Cardiac septum (tissue), 1 donor: Measurements from ENCODE around the gene TLN1. TPM values are rescaled to one million over a fixed set of nuclear protein-coding genes. Genes with fewer than 3 reads are reported as not detected.

Experiments
- DNase-seq: peaks from one replicate; pipeline ENCODE4 v3.0.0-alpha.2; 2020; ENCODE audit warnings: low spot score
- intact Hi-C: fragments of 100-400 bp; cut with DNase I; formaldehyde crosslinking; loops from one replicate; pipeline ENCODE4 v1.14.0; 2022
- long read RNA-seq: library from polyadenylated mRNA; unstranded; transcript quantifications from one replicate; pipeline ENCODE4 v2.0.0, GENCODE V29; 2021
- total RNA-seq: library from RNA; stranded (reverse); fragmentation: NEBNext Ultra II Directional; extraction: Animal tissue kit (Norgen Biotek cat#: 25700); gene quantifications from one replicate; pipeline ENCODE4 v1.2.1, GENCODE V29; 2021
- donor health status: DM: no; HTN: no; CAD: no.

The TLN1 gene, protein sequence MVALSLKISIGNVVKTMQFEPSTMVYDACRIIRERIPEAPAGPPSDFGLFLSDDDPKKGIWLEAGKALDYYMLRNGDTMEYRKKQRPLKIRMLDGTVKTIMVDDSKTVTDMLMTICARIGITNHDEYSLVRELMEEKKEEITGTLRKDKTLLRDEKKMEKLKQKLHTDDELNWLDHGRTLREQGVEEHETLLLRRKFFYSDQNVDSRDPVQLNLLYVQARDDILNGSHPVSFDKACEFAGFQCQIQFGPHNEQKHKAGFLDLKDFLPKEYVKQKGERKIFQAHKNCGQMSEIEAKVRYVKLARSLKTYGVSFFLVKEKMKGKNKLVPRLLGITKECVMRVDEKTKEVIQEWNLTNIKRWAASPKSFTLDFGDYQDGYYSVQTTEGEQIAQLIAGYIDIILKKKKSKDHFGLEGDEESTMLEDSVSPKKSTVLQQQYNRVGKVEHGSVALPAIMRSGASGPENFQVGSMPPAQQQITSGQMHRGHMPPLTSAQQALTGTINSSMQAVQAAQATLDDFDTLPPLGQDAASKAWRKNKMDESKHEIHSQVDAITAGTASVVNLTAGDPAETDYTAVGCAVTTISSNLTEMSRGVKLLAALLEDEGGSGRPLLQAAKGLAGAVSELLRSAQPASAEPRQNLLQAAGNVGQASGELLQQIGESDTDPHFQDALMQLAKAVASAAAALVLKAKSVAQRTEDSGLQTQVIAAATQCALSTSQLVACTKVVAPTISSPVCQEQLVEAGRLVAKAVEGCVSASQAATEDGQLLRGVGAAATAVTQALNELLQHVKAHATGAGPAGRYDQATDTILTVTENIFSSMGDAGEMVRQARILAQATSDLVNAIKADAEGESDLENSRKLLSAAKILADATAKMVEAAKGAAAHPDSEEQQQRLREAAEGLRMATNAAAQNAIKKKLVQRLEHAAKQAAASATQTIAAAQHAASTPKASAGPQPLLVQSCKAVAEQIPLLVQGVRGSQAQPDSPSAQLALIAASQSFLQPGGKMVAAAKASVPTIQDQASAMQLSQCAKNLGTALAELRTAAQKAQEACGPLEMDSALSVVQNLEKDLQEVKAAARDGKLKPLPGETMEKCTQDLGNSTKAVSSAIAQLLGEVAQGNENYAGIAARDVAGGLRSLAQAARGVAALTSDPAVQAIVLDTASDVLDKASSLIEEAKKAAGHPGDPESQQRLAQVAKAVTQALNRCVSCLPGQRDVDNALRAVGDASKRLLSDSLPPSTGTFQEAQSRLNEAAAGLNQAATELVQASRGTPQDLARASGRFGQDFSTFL (N-terminal part only)
- 291 TPM for total RNA-seq
- long read RNA-seq, partial matches to known transcripts = 245 of 274 reads
- long read RNA-seq, other reads (novel, unspliced or antisense) = 27 of 274 reads

DNA sequence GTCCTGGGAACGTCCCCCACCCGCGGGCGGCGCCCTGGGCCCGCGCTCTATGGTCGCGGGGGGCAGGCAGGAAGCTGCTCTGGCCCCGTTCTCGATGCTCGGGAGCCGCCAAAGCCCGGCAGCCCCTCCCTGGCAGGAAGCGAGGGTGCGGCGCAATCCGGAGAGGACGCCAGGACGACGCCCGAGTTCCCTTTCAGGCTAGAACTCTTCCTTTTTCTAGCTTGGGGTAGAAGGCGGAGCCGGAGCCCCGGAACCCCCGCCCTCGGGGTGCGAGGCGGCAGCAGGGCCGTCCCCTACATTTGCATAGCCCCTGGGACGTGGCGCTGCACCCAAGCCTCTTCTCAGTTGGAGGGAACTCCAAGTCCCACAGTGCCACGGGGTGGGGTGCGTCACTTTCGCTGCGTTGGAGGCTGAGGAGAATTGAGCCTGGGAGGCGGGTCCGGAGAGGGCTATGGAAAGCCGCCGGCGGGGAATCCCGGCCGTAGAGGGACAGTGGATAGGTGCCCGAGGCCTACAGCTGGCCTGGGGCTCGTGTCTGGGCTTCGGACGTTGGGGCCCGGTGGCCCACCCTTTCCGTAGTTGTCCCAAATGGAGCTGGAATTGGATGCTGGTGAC is at the start of gene TLN1, which contains the start of gene CREB3:
Gene TLN1 (minus strand): TSS at position 11 of the 615 bp plus-strand sequence. CDS start 6,501 bp downstream, outside the sequence.
Gene CREB3 (plus strand): TSS at position 482 of the 615 bp plus-strand sequence. CDS start 107 bp downstream, at position 589.
- intact Hi-C loops = loop anchor here (1.0 to 5.0 kb wide), 4 partner anchors 17 to 130 kb away; partner anchors contain the start of genes GBA2, RGP1 and SPAG8
- DNase-seq = peak; percentile 100

DNA sequence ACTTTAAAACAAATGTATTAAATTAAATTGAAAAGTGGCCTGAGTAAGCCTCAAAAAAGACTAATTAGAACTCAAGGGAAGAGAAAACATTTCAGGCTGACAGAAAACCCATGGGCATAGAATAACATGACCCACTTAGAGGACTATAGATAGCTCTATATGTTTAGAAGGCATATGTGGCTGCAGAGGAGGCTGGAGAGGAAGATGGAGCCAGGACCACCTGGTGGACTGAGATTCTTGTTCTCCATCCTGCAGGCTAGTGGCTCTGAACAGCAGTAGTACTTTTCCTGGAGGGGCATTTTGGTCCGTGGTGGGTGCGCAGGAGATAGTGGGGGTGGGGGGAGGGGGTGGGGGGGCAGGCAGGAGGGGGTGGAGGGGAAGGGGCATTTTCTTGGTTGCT is 49.1 kb upstream of the TLN1 start:
- no peak for DNase-seq
- intact Hi-C loops = no loop called here

DNA sequence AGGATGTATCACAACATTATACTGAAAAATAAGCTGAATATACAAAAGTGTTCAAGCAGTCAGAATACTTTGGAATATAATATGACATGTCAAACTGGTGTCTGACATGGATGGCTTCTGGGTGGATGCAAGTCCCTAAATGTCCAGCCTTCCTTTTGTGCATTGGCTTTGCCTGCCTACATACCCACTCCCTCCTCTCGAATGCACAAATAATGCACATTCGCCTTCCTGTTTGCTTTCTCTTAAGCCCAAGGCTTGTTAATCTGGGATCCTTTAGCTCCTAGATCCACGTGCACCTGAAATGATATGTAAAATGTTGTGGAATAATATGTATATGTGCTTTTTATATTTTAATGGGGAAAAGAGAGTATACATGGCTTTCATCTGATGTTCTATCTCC is 46.5 kb upstream of the TLN1 start:
- no peak for DNase-seq
- intact Hi-C loops = no loop called here

DNA sequence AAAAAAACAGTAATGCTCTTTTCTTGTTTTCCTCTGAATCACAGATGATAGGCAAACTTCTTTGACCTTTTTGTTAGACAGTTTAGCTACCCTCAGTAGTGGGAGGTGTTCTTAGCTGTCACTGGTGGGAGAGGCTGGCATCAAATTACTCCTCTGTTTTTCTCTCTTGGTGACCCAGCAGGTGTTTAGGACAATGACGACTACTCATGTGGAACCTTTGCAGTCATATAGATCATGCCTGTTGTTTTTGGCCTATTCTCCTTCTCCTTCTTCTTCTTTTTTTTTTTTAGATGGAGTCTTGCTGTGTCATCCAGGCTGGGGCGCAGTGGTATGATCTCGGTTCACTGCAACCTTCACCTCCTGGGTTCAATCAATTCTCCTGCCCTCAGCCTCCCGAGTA is 44.0 kb upstream of the TLN1 start:
- intact Hi-C loops = no loop called here
- DNase-seq = no peak

DNA sequence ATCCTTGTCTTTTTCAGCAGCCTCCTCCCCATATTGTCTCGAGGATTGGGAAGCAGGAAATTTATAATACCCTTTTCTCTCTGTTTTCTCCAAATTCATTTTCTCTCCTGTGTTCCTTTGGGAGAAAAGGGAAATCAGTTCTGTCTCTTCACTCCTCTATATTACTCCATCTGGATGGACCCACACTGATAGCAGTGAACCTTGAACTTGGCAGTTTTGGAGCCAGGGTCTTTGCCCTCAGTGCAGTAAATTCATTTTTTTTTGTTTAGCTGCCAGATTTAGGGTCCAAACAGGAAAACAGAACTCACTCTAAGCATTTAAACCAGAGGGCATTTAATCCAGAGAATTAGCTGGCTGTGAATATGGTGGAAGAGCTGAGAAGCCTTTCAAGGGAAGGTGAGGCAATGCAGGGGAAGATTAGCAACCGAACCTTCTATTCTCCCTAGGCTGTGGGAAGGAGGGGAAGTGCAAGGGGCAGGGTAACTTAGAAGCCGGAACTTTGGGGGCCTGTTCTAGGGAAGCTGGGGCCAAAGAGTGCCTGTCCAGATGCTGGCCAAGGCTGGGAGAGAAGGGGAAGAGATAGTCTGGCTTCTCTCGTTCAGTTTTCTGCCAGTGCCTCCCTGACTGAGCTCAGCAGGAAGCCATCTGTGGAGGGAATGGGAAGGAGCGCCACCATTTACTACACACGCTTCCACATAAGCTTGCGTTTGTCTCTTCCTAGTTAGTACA is 43.1 kb upstream of the TLN1 start:
- no peak for DNase-seq
- intact Hi-C loops = no loop called here

DNA sequence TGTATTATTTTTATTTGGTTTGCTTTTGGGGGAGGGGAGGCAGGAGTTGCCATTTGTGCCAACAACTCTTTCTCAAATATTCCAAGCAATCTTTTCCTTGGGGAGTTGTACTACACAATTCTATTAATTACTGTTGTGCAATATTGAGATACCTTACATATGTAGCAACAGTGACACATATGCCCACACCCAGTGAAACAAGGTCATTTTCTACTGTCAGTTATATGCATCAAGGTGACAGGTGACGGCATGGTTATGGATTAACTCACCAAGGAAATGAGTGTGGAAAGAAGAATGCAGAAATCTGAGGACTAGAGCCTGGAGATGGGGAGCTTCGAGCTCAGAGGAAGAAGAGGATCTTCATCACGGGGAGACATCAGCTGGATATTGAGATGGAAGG is 39.9 kb upstream of the TLN1 start:
- intact Hi-C loops = no loop called here
- no peak for DNase-seq

DNA sequence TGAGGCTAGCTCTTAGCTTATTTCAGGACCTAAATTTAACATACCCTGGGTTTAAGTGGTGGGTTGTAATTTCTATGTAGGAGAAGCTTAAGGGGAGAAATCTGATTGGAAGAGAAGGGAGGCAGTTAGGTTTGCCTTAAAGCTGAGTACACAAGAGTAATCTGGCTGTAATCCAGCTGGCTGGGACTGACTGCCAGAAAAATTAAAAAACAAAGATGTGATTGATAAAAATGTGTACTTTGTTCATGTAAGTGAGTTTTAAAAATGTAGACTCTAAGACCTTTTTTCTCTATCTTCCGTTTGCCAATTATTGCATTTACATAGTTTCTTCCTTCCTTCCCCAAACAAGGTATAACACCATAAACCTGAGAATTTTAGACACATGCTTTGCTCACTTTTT is 39.5 kb upstream of the TLN1 start:
- intact Hi-C loops = no loop called here
- DNase-seq = no peak

DNA sequence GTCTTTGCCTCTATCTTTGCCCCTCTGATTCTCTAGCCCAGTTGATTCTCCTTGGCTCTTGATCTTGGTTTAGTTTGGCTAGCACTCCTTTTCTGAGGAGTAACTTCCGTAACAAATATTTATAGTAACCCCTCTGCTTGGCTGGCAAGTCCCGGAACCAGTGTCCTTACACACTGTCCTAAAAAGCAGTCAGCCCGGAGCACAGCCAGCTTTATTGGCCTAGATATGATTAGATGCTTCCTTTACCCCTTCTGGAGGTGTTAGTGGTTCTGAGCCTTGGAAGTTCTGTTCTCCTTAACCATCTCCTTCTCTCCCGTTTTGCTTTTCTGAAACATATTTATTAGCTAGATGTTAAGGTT is 39.1 kb upstream of the TLN1 start:
- intact Hi-C loops = no loop called here
- DNase-seq = no peak

DNA sequence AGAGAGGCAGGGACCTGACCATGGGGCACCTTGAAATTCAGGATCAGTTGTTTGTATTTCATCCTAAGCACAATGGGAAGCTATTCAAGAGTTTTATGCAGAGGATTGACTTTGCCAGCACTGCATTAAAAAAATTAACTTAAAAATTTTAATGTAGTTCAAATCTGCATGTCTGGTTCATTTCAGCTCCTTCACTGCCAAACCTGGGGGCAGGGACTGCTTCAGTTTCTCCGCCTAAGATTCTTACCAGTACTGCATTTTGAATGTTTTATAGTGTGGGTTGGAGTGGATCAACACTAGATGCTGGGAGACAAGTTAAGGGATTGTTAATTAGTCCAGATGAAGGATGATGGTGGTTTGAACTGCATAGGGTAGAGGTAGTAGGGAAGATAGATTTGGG is 37.8 kb upstream of the TLN1 start:
- no peak for DNase-seq
- intact Hi-C loops = no loop called here

DNA sequence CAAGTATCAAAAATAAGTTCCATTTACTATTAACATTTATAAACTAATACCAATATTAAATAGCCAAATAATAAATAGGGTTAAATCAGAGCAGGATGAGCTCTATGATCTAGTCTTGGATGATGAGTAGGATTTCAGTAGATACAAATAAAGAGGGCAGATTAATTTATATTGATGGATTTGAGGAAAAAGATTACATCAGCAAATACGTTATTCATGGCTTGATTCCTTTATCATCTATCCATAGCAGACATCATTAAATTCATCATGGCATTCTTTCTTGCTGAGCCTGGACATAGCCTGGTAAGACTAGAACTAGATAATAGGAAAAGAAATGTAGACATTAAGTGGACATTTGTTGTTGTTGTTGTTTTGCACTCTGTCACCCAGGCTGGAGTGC is 35.5 kb upstream of the TLN1 start:
- no peak for DNase-seq
- intact Hi-C loops = no loop called here

DNA sequence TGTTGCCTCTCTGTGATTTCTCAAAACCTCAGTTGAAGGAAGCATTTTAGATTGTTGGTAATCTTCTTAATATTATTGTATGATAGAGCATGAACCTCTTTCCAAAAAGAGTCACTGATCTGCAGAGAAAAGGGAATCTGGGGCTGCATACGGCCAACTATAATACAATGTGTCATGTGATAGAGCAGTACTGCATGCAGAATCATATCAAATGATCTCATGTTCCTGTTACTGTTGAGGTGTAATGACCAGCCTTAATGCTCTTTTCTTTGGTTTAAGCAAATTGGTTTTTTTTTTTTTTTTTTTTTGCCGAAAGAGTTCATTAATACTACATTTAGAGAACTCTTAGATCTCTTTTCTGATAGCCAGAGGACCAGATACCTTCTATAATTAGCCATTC is 35.0 kb upstream of the TLN1 start:
- intact Hi-C loops = no loop called here
- no peak for DNase-seq

DNA sequence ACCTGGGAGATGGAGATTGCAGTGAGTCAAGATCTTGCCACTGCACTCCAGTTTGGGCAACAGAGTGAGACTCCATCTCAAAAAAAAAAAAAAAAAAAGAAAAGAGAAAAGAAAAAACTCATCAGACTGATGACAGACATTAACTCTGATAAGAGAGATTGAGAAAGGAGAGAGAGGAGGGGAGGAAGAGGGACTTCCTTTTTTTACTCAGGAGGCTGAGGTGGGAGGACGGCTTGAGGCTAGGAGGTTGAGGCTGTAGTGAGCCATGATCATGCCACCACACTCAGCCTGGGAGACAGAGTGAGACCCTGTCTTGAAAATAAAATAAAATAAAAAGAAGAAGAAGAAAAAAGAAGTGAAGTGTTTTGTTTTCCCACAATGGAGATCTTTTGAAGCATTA is 31.8 kb upstream of the TLN1 start:
- intact Hi-C loops = no loop called here

DNA sequence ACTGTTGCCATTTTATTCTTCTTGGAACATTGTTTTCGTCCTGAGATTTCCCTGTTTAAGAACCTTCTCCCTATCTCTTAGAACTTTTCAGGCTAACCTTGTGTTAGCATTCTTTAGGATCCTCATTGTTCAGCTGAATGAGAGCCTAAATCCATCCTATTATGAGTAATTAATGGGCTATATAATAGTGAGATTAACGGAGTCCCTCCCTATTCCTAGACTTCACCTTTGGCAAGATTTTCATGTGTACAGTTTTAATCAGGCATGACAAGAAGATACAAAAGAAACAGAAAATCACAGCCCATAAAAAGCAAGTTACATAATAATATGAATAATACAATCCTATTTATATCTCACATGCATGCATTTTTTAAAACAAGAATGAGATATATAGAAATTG is 31.2 kb upstream of the TLN1 start:
- DNase-seq = no peak
- intact Hi-C loops = no loop called here

More for the DNA sequence above, 31.8 kb upstream of the TLN1 start:
- DNase-seq = no peak

DNA sequence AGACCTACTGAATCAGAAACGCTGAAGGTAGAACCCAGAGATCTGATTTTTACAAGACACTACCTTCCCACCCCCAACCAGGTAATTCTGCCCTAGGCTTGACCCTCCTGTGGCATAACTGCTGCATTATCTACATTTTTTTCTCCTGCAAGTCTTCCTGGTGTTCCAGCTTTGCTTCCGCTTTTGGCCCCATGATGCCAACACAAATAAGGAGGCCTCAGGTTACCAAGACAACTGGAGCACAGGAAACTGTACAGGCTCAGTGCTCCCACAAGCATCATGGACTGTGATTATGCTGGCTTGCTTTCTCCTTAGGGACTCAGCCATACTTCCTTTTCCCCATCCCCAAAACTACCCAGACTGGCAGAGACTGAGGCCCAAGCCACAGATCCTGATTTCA is 28.7 kb upstream of the TLN1 start:
- intact Hi-C loops = no loop called here
- no peak for DNase-seq

DNA sequence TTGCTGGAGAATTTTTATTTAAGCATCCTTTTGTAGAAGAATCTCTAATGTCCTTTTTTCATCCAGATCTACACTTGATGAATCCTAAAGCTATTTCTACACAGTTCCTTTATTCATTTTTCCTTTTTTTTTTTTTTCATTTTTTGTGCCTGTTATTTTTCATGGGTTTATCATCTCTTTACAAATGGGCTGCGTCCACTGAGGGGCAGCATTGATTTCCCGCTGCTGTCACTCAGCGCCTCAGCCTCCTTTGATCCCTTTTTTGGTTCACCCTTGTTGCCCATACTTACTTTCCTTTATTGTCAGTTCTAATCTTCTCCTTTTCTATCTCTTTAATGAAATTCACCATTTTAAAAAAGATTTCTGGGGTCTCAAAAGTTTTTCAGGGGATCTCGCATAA is 27.8 kb upstream of the TLN1 start:
- no peak for DNase-seq
- intact Hi-C loops = no loop called here

DNA sequence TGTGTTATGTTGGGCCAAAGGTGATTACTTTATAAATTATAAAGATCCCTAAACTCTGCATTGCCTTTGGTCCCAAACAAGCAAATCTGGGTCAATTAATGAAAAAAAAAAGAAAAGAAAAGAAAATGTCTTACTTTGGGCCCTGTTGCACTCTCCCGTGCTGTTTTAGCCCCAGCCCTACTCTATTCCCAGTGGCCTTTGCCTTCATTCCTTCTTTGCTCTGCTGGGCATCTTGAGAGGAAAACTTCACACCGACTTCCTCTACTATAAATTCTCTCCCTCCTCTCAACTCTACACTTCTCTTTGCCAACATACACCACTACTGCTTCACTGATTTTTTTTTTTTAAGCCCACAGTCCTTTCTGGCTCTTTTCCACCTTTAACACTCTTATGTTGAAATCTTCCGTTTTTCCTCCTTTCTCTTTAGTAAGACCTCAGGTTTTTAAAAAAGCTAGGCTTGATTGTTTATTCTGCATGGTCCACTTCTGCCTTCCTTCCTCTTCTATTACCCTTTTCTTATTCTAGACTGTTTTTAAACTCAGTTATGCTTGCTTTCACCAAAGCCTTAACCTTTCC is 26.6 kb upstream of the TLN1 start:
- intact Hi-C loops = no loop called here

DNA sequence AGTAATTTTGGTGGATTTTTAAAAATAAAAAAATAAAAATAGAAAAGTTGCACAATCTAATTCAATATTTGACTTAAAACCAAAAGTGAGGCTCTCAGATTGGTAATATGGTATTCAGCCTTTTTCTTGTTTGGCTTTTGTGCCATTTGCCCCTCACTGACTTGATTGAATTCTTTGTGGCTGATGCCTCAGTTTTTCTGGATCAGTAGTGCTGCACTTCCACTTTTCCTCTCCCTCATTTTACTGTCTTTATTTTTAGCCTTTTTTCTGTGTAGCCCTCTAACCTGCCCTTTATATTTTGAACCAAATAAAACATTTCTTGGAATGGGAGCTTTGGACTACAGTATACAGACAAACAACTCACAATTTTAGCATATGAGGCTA is 25.9 kb upstream of the TLN1 start:
- intact Hi-C loops = no loop called here
- DNase-seq = no peak

More for the DNA sequence above, 26.6 kb upstream of the TLN1 start:
- no peak for DNase-seq

DNA sequence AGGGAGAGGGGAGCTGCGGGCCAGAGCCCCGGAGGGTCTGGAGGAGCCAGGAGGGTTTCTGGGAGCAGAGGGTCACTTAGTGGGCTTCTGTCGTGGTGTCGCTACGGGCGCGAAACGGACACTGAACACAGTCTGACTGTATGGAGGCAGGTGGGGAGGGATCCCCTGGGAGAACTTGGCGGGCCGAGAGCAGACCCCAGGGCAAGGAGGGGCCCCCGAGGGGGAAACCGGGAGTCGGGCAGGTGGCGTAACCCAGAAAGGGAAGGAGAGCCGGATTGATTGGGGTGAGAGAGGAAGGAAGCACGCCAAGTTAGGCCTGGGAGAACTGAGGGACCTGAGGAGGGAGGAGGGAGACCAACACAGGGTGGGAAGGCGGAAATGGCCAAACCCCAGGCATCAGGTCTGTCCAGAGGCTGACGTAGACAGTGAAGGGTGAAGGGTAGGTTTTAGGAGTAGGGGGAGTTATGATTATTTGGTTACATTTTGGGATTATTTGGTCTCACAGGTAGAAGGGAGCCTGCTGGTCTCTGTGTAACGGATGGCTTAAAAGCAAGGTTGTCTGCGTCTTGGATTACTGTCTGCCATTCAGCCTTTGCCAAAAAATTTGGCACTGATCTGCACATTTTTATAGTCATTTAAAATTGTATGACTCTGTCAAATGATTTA is 25.4 kb upstream of the TLN1 start:
- DNase-seq = no peak
- intact Hi-C loops = no loop called here
